ENCODE results near the gene HAVCR1.

Gene HAVCR1

GRCh38 chr5:157006262-157006661, 52.7 kb downstream of the HAVCR1 start:
- no peak for DNase-seq
- no peak overlapping the region for H3K4me3 Mint-ChIP-seq
- no peaks in the 10 kb centered on the region for H3K27me3 Mint-ChIP-seq
- peaks cover 17% of the 10 kb centered on the region for H3K36me3 Mint-ChIP-seq
- peaks cover 16% of the 10 kb centered on the region for H3K9me3 Mint-ChIP-seq
- CTCF ChIA-PET: interaction anchor here (1.2 kb wide), 1 partner anchor 21 kb away, joined by 3 read pairs; no protein-coding TSS in a partner anchor
- no peak overlapping the region for H3K27ac Mint-ChIP-seq
- H3K4me1 Mint-ChIP-seq: peaks cover 8% of the 10 kb centered on the region

DNA sequence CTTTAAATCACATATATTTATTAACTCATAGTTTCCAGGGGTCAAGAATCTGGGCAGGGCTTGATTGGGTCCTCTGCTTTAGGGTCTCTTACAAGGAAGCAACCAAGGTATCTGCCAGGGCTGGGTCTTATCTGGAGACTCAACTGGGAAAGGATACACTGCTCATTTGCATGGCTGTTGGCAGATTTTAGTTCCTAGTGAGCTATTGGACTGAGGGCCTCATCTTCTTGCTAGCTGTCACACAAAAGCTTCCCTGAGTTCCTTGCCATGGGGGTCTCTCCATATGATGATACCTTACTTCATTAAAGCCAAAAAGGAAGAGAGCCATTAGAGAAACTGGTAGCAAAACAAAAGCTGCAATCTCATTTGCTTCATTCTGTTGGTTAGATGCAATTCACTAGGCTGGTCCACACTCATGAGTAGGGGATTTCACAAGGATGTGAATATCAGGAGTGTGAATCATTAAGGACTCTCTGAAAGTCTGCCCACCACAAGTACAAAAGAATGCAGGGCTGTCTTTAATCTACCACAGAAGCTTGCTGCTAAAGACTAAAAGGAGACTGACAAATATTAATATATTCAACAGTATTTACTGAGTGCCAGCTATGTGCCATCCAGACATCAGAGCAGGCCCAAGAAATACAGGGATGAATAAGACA, 53.9 kb downstream of the HAVCR1 start:
- Mint-ChIP-seq H3K27me3 (no peaks in the 10 kb centered on the region), H3K4me3 (no peak overlapping the region), H3K4me1 (peaks cover 8% of the 10 kb centered on the region), H3K36me3 (peaks cover 23% of the 10 kb centered on the region), H3K9me3 (peaks cover 22% of the 10 kb centered on the region), H3K27ac (no peak overlapping the region)
- CTCF ChIA-PET: no interaction called here
- no peak for DNase-seq

DNA sequence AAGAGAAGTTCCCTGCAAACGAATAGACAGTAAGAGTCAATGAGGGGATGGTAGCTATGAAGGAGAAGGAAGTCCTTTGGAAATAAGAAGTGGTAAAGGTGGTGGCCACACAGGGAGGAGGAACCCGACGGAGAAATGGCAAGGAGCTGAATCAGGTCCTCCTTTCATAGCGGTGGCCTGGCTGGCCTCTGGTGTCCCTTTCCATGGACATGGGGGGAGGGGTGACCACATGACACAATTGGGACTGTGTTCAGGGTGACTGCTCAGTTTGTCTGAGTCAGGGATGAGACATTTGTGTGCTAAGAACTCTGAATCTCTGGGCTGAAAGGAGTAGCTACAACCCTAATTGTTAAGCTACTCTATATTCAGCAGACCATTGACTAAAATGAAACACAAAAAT, 67.2 kb downstream of the HAVCR1 start:
- Mint-ChIP-seq H3K27ac (no peak overlapping the region), H3K4me1 (peaks cover 6% of the 10 kb centered on the region), H3K27me3 (no peaks in the 10 kb centered on the region), H3K4me3 (no peak overlapping the region), H3K36me3 (peaks cover 10% of the 10 kb centered on the region), H3K9me3 (peaks cover 16% of the 10 kb centered on the region)
- CTCF ChIA-PET: no interaction called here
- no peak for DNase-seq

DNA sequence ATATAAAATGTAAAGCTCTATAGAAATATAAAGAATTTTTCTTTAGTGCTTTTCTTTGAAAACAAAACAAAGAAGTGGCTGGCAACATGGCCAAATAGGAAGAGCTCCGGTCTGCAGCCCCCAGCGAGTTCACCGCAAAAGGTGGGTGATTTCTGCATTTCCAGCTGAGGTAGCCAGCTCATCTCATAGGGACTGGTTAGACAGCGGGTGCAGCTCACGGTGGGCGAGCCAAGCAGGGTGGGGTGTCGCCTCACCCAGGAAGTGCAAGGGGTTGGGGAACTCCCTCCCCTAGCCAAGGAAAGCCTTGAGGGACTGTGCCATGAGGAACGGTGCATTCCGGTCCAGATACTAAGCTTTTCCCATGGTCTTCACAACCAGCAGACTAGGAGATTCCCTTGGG, 74.9 kb downstream of the HAVCR1 start:
- DNase-seq: no peak
- Mint-ChIP-seq H3K36me3 (peaks cover 14% of the 10 kb centered on the region), H3K27ac (no peak overlapping the region), H3K4me1 (peaks cover 6% of the 10 kb centered on the region), H3K9me3 (peaks cover 13% of the 10 kb centered on the region), H3K27me3 (peaks cover 6% of the 10 kb centered on the region), H3K4me3 (no peak overlapping the region)
- CTCF ChIA-PET: no interaction called here

- Mint-ChIP-seq H3K27ac (no peak overlapping the region), H3K9me3 (peaks cover 3% of the 10 kb centered on the region), H3K4me1 (no peaks in the 10 kb centered on the region), H3K4me3 (no peak overlapping the region), H3K27me3 (peaks cover 6% of the 10 kb centered on the region), H3K36me3 (peaks cover 7% of the 10 kb centered on the region)
- CTCF ChIA-PET: no interaction called here
- no peak for DNase-seq
Observed at GRCh38 chr5:156981481-156981880, 77.4 kb downstream of the HAVCR1 start.

Measured in activated naive CD4-positive, alpha-beta T cell treated with anti-CD3 and anti-CD28 coated beads, Interleukin-2, amount 10 ng/mL, durations not matched to agents 7 days and 5 days (primary cell).